Lung (tissue), 12 donors: ENCODE measurements around the gene ETAA1. TPM values are rescaled to one million over a fixed set of nuclear protein-coding genes. Genes with fewer than 3 reads are reported as not detected.
A peak's percentile ranks its signal among the peaks of the same experiment; 100 is the strongest.

ENCODE experiments used
- ATAC-seq: fragments of 200-7000 bp; cut with Tn5 transposase; one replicate; pipeline ENCODE4 v1.9.1; 2020; ENCODE audit warnings: moderate number of reproducible peaks; ENCODE audit not compliant: insufficient read depth, low FRiP score
- DNase-seq, 3 donors: peaks; one replicate each; pipeline ENCODE4 v3.0.0-alpha.2; 2013 to 2017
- H3K27ac ChIP-seq, 2 donors: one replicate each; pipeline ENCODE4 v1.5.1; 2013; ENCODE audit warnings: mild to moderate bottlenecking in 2 of 2, moderate library complexity in 2 of 2, control low read depth in 1 of 2, inconsistent platforms in 1 of 2, low read depth in 1 of 2, low read length in 1 of 2
- H3K27me3 ChIP-seq, 3 donors: one replicate each; pipeline ENCODE4 v1.5.1; 2013; ENCODE audit warnings: low read length in 2 of 3; ENCODE audit not compliant: control insufficient read depth in 3 of 3, insufficient read depth in 3 of 3
- H3K36me3 ChIP-seq, 4 donors: one replicate each; pipeline ENCODE4 v1.5.1; 2013; ENCODE audit warnings: low read length in 4 of 4, mild to moderate bottlenecking in 1 of 4, moderate library complexity in 1 of 4; ENCODE audit not compliant: control insufficient read depth in 4 of 4, insufficient read depth in 4 of 4
- H3K4me1 ChIP-seq, 5 donors: one replicate each; pipeline ENCODE4 v1.5.1; 2013; ENCODE audit warnings: low read length in 5 of 5, mild to moderate bottlenecking in 2 of 5, moderate library complexity in 1 of 5; ENCODE audit not compliant: control insufficient read depth in 5 of 5, insufficient read depth in 5 of 5
- H3K4me3 ChIP-seq: one replicate; pipeline ENCODE4 v1.5.1; 2013; ENCODE audit warnings: mild to moderate bottlenecking, control low read depth, moderate library complexity
- H3K9ac ChIP-seq, 2 donors: one replicate each; pipeline ENCODE4 v1.5.1; 2013; ENCODE audit warnings: low read length in 2 of 2, control low read depth in 1 of 2; ENCODE audit not compliant: insufficient read depth in 1 of 2
- H3K9me3 ChIP-seq, 4 donors: one replicate each; pipeline ENCODE4 v1.5.1; 2013; ENCODE audit warnings: low read length in 3 of 4, mild to moderate bottlenecking in 1 of 4, moderate library complexity in 1 of 4; ENCODE audit not compliant: control insufficient read depth in 4 of 4, insufficient read depth in 3 of 4
- WGBS, 2 donors: extraction: QIAGEN DNeasy Blood & Tissue Kit; methylation state at CpG; one replicate each; pipeline ENCODE4 v1.1.7; 2013; 5-methylcytosine and 5-hydroxymethylcytosine counted together
- polyA plus RNA-seq, 2 donors: library from polyadenylated mRNA; stranded (reverse); fragments of 200-250 nt; gene quantifications; one replicate each; pipeline ENCODE4 v1.2.1, GENCODE V29; 2013
- total RNA-seq, 2 donors: library from RNA; depleted of rRNA in 1 of 2; stranded (reverse); fragments of >200 nt in 1 of 2; gene quantifications; one replicate each; pipeline ENCODE4 v1.2.1, GENCODE V29; 2014 to 2021
- TF ChIP-seq, protein P1 (sequence below): IDR thresholded peaks from 2 replicates; pipeline ENCODE4 v1.5.1; 2012; ENCODE audit warnings: mild to moderate bottlenecking; ENCODE audit errors: control extremely low read depth, extremely low read depth
- donor health status: control.
- donor health status: control.
- donor health status: Bipolar disorder and iron deficiency.
- donor health status: healthy.
- donor health status: DM: yes; HTN: yes; CAD: no.

The ETAA1 gene
- total and polyA plus RNA-seq, 4 donors, result 4.3 to 27.6 (median 11.2) TPM

DNA sequence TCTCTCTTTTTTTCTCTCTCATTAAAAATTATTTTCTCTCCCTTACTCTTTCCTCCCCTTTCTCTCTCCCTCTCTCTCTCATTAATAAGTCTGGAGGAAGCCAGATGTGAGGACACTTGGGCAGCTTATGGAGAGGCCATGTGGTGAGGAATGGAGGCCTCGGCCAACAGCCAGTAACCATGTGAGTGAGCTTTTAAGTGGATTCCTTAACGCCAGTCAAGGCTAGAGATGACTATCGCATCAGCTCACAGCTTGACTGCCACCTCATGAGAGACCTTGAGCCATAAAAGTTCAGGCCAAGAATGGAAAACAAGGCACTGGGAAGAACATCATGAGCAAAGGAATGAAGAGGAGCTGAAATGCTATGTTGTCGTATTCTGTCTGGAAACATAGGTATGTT lies 39.1 kb downstream of the ETAA1 start:
- Histone ChIP-seq H3K9me3 (no peaks in the 10 kb centered on the region), H3K36me3 (no peaks in the 10 kb centered on the region), H3K27me3 (no peaks in the 10 kb centered on the region), H3K4me3 (no peak overlapping the region), H3K27ac (no peak overlapping the region), H3K9ac (no peak overlapping the region), H3K4me1 (no peaks in the 10 kb centered on the region)
- 82 to 94% methylated on average over 4 of the region's 4 CpGs for WGBS, 2 donors
- TF ChIP-seq, protein P1, sequence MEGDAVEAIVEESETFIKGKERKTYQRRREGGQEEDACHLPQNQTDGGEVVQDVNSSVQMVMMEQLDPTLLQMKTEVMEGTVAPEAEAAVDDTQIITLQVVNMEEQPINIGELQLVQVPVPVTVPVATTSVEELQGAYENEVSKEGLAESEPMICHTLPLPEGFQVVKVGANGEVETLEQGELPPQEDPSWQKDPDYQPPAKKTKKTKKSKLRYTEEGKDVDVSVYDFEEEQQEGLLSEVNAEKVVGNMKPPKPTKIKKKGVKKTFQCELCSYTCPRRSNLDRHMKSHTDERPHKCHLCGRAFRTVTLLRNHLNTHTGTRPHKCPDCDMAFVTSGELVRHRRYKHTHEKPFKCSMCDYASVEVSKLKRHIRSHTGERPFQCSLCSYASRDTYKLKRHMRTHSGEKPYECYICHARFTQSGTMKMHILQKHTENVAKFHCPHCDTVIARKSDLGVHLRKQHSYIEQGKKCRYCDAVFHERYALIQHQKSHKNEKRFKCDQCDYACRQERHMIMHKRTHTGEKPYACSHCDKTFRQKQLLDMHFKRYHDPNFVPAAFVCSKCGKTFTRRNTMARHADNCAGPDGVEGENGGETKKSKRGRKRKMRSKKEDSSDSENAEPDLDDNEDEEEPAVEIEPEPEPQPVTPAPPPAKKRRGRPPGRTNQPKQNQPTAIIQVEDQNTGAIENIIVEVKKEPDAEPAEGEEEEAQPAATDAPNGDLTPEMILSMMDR, result no peak
- ATAC-seq (no peak), DNase-seq (no peak)

DNA sequence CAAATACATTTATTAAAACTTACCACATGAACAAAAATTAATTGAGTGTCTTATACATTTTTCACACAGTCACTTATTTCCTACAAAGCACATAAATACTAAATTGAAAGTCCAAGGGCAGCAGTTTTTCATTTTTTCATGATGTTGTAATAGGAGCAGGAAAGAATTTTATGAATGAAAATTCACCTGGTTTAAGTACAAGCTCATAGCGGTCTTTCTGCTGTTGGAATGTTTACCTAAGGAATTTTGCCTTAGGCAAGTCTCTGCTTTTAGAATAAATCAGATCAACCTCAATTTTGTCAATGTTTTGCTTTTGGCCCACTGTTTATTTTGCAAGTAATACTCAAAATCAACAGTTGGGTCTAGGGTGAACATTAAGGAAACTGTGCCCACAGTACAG lies 40.0 kb downstream of the ETAA1 start:
- TF ChIP-seq, protein P1, result no peak
- H3K9me3 ChIP-seq, result no peaks in the 10 kb centered on the region
- no peak overlapping the region for H3K9ac ChIP-seq
- DNase-seq (peak in 2 of 3 donors; percentile 23 to 53), ATAC-seq (no peak)
- no peaks in the 10 kb centered on the region for H3K27me3 ChIP-seq
- H3K27ac ChIP-seq, result no peak overlapping the region
- WGBS, 2 donors, result 70 to 75% methylated on average over 1 of the region's 1 CpG
- H3K36me3 ChIP-seq, result no peaks in the 10 kb centered on the region
- no peak overlapping the region for H3K4me3 ChIP-seq
- no peaks in the 10 kb centered on the region for H3K4me1 ChIP-seq

DNA sequence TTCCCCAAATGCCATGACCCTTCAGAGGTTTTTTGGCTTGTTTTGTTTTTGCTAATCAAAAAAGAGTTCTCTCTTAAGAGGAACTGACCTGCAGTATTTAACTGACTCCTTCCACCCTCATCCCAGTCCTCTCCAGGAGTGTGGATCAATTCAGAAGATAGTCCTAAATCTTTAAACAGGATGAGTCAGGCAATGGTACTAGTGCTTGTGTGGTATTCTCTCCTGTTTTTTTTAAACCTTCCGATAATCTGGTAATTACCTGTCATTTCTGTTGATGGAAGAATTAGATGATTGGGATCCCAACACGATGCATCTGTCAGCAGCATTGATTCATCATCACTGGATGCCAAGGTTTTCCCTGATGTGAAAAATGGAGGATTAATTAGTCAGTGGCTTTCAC lies 41.2 kb downstream of the ETAA1 start:
- no peaks in the 10 kb centered on the region for H3K27me3 ChIP-seq
- TF ChIP-seq, protein P1, result no peak
- no peaks in the 10 kb centered on the region for H3K4me1 ChIP-seq
- no peaks in the 10 kb centered on the region for H3K36me3 ChIP-seq
- H3K9me3 ChIP-seq, result no peaks in the 10 kb centered on the region
- DNase-seq (no peak), ATAC-seq (no peak)
- no peak overlapping the region for H3K9ac ChIP-seq
- H3K27ac ChIP-seq, result no peak overlapping the region
- no peak overlapping the region for H3K4me3 ChIP-seq
- 72 to 89% methylated on average over 2 of the region's 2 CpGs for WGBS, 2 donors

DNA sequence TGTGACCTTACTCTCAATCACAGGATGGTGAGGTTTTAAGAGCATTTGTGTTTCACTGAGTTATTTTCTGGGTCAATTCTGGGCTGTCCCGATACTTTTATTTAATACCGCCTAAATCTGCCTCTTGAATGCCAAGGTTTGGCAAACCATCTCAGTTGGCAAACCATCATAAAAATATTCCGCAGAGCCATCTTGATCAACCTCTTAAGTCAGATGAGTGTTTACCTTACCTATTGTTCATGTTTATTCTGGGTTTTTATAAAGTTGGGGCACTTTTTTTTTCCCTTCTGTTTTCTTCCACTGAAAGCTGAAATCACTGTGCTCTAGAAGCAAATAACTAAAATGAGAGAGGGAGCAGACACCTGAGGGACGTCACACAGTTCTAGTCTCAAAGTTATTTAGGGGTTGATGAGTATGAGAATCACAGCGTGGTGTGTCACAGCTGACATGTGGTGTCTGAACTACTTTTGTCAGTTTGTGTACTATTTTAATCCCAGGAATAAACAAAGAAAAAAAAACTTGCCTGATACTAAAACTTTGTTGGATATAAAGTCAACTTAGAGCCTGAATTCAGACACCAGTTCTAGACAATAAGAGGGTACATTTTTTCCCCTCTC lies 48.6 kb downstream of the ETAA1 start:
- 48 to 73% methylated on average over 5 of the region's 5 CpGs for WGBS, 2 donors
- no peaks in the 10 kb centered on the region for H3K36me3 ChIP-seq
- no peak overlapping the region for H3K4me3 ChIP-seq
- DNase-seq (peak in 2 of 3 donors; percentile 17 to 21), ATAC-seq (no peak)
- H3K27ac ChIP-seq, result peak overlapping the region in 1 of 2 donors; percentile 57
- TF ChIP-seq, protein P1, result no peak
- H3K4me1 ChIP-seq, result peaks cover 0 to 18% (median 0%) of the 10 kb centered on the region in 5 donors
- H3K9me3 ChIP-seq, result no peaks in the 10 kb centered on the region
- no peak overlapping the region for H3K9ac ChIP-seq
- H3K27me3 ChIP-seq, result no peaks in the 10 kb centered on the region
